ENCODE data around the gene GLB1L3.

DNA sequence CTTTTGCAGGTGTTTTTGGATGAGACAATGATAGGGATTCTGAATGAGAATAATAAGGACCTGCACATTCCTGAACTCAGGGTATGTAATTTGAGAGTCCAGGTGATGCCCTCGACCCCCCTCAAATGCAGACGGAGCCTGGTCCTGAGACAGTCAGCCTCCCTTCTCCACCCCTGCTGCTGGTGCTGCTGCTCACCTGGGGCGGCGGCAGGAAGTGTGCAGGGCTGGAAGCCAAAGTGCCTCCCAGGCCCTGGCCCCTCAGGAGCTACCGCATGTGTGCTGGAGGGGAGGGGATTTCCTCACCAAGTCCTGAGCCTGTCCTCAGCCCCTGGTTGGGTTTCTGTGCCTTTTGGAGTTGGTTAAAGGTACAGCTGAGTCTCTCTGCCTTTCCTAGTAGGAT is 36.6 kb downstream of the GLB1L3 start:
- no peak for TF ChIP-seq CTCF (IDR thresholded peaks at IDR 0.05)
- TF ChIP-seq POLR2A (IDR thresholded peaks at IDR 0.05) = no peak
